GM10266 (cell line): ENCODE measurements around the gene TLDC2.

Source experiments
- DNase-seq: peaks from one replicate; pipeline ENCODE4 v3.0.0; 2012; ENCODE audit errors: extremely low spot score
- CTCF ChIP-seq: IDR thresholded peaks from 2 replicates; pipeline ENCODE4 v1.5.1; 2012; ENCODE audit warnings: mild to moderate bottlenecking, low read depth; ENCODE audit not compliant: control insufficient read depth, insufficient read depth; ENCODE audit errors: missing control alignments

TLDC2 gene

GRCh38 chr20:36847710-36848040, 28.3 kb upstream of the TLDC2 start:
- no peak for TF ChIP-seq CTCF
- no peak for DNase-seq

GRCh38 chr20:36848078-36848660, 27.8 kb upstream of the TLDC2 start:
- DNase-seq: no peak

GRCh38 chr20:36848677-36849076, 27.3 kb upstream of the TLDC2 start:
- TF ChIP-seq CTCF: no peak
- DNase-seq: no peak

More at GRCh38 chr20:36848078-36848660, 27.8 kb upstream of the TLDC2 start:
- no peak for TF ChIP-seq CTCF

GRCh38 chr20:36849333-36850065, 26.4 kb upstream of the TLDC2 start:
- TF ChIP-seq CTCF: no peak
- no peak for DNase-seq

GRCh38 chr20:36850759-36851158, 25.2 kb upstream of the TLDC2 start:
- no peak for DNase-seq
- TF ChIP-seq CTCF: no peak

GRCh38 chr20:36851490-36851889, 24.4 kb upstream of the TLDC2 start:
- DNase-seq: no peak
- TF ChIP-seq CTCF: no peak

GRCh38 chr20:36852187-36852586, 23.8 kb upstream of the TLDC2 start:
- DNase-seq: no peak
- no peak for TF ChIP-seq CTCF
